Keratinocyte (primary cell): ENCODE results near the gene MED27. TPM values are rescaled to one million over a fixed set of nuclear protein-coding genes. Genes with fewer than 3 reads are reported as not detected.

ENCODE experiments used
- DNase-seq: peaks from one replicate; pipeline ENCODE4 v3.0.0-alpha.2; 2011; ENCODE audit warnings: low read depth, missing footprints, low spot score
- FAIRE-seq: peaks from 2 replicates; lab custom pipeline; 2011; peaks lifted over from hg19 to GRCh38; lab: Jason Lieb, UNC
- H2AFZ ChIP-seq: 2 replicates; pipeline ENCODE4 v1.6.0; 2012; ENCODE audit warnings: low read length, control low read depth, inconsistent platforms; ENCODE audit not compliant: control insufficient read depth
- H3K27ac ChIP-seq: 2 replicates; pipeline ENCODE4 v1.5.1; 2011; ENCODE audit warnings: low read length; ENCODE audit not compliant: control insufficient read depth, insufficient read depth
- H3K27me3 ChIP-seq: 3 replicates; pipeline ENCODE4 v1.6.0; 2011; ENCODE audit warnings: low read length; ENCODE audit not compliant: control insufficient read depth, insufficient read depth; ENCODE audit errors: extremely low read depth
- H3K36me3 ChIP-seq, 2 experiments: 2 replicates in 1 of 2; 3 replicates in 1 of 2; pipeline ENCODE4 v1.5.1; 2011; ENCODE audit warnings: low read length in 2 of 2, mild to moderate bottlenecking in 1 of 2; ENCODE audit not compliant: control insufficient read depth in 2 of 2, insufficient read depth in 2 of 2; ENCODE audit errors: extremely low read depth in 1 of 2
- H3K4me1 ChIP-seq: 3 replicates; pipeline ENCODE4 v1.5.1; 2011; ENCODE audit warnings: low read length; ENCODE audit not compliant: control insufficient read depth, insufficient read depth; ENCODE audit errors: extremely low read depth
- H3K4me2 ChIP-seq: 3 replicates; pipeline ENCODE4 v1.6.0; 2011; ENCODE audit warnings: low read depth, low read length; ENCODE audit not compliant: control insufficient read depth, insufficient read depth; ENCODE audit errors: extremely low read depth
- H3K4me3 ChIP-seq, 3 experiments: fragments of 200-600 bp in 1 of 3; sonication (generic) in 1 of 3; 2 replicates in 2 of 3; 3 replicates in 1 of 3; pipeline ENCODE4 v1.5.1; 2011 to 2016; ENCODE audit warnings: low read length in 3 of 3, mild to moderate bottlenecking in 3 of 3, control low read depth in 2 of 3, inconsistent platforms in 1 of 3, low read depth in 1 of 3, mixed read lengths in 1 of 3, mixed run types in 1 of 3, moderate library complexity in 1 of 3; ENCODE audit not compliant: control insufficient read depth in 2 of 3, insufficient read depth in 2 of 3; ENCODE audit errors: extremely low read depth in 1 of 3
- H3K79me2 ChIP-seq: 2 replicates; pipeline ENCODE4 v1.6.0; 2012; ENCODE audit warnings: low read length; ENCODE audit not compliant: control insufficient read depth, insufficient read depth
- H3K9ac ChIP-seq: 3 replicates; pipeline ENCODE4 v1.6.0; 2011; ENCODE audit warnings: low read length; ENCODE audit not compliant: control insufficient read depth, insufficient read depth; ENCODE audit errors: extremely low read depth
- H3K9me1 ChIP-seq: 3 replicates; pipeline ENCODE4 v1.6.0; 2011; ENCODE audit warnings: low read length; ENCODE audit not compliant: control insufficient read depth, insufficient read depth; ENCODE audit errors: extremely low read depth
- H3K9me3 ChIP-seq: 2 replicates; pipeline ENCODE4 v1.5.1; 2012; ENCODE audit warnings: low read depth, low read length; ENCODE audit not compliant: control insufficient read depth
- H4K20me1 ChIP-seq: 3 replicates; pipeline ENCODE4 v1.6.0; 2011; ENCODE audit warnings: low read length; ENCODE audit not compliant: control insufficient read depth, insufficient read depth; ENCODE audit errors: extremely low read depth
- EZH2 ChIP-seq: IDR thresholded peaks from one replicate; pipeline ENCODE4 v1.6.1; 2012; ENCODE audit warnings: inconsistent platforms, mild to moderate bottlenecking, low read length, moderate library complexity
- dilution Hi-C: fragments of 300-500 bp; cut with MboI; formaldehyde crosslinking; loops from one replicate; pipeline ENCODE4 v1.7.0; 2020; ENCODE audit warnings: low sequenced_read_pairs; ENCODE audit not compliant: extremely low pct_ligation_motif_present
- polyA plus RNA-seq, 5 experiments: library from polyadenylated mRNA; depleted of rRNA in 3 of 5; stranded (reverse) in 3 of 5; stranded (forward) in 1 of 5; unstranded in 1 of 5; fragments of >200 nt; gene quantifications; 1 replicate in 1 of 5; 2 replicates in 3 of 5; 3 replicates in 1 of 5; pipeline versions ENCODE4 v1.2.1 to v1.2.3, GENCODE V29; 2011 to 2012; ENCODE audit warnings: missing spikeins in 2 of 5, low read depth in 1 of 5, low replicate concordance in 1 of 5
- TF ChIP-seq, protein P1 (sequence below), 3 experiments: IDR thresholded peaks in 1 of 3; conservative IDR thresholded peaks in 1 of 3; optimal IDR thresholded peaks in 1 of 3; 2 replicates in 2 of 3; 3 replicates in 1 of 3; pipeline versions ENCODE3 to v1.5.1; 2011; ENCODE audit warnings: low read length in 3 of 3, mild to moderate bottlenecking in 3 of 3, moderate library complexity in 2 of 3, control low read depth in 1 of 3, inconsistent platforms in 1 of 3; ENCODE audit not compliant: insufficient read depth in 2 of 3; ENCODE audit errors: extremely low read depth in 1 of 3

The MED27 gene
- polyA plus RNA-seq, 1 donor (not counting 4 experiments of a cell fraction or from before 2014, with no cell fraction given) = 39.0 TPM

DNA sequence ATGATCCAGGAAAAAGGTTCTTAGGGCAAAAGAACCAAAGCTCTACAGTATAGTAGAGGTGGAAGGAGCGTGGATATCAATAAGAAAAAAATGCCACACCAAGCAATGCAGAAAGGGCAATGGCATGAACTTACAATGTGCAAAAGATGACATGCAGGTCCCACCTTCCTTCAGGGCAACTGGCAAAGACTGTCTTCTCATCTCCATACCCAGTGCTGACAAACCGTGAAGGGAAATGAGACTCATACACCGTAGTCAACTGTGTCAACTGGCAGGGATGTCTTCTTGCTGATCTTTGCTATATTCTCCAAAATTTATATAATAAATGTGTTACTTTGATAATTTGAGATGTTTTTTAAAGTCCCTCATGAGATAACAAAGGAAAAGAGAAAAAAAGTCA, 36.0 kb downstream of the MED27 start:
- Histone ChIP-seq H3K4me1 (peaks cover 20% of the 10 kb centered on the region), H3K79me2 (peaks cover 45% of the 10 kb centered on the region), H3K9ac (no peak overlapping the region), H3K4me2 (no peak overlapping the region), H3K4me3 (no peak overlapping the region), H3K9me1 (no peaks in the 10 kb centered on the region), H2AFZ (no peak overlapping the region), H4K20me1 (no peaks in the 10 kb centered on the region), H3K27ac (no peak overlapping the region), H3K9me3 (no peaks in the 10 kb centered on the region), H3K27me3 (no peaks in the 10 kb centered on the region), H3K36me3 (no peaks in the 10 kb centered on the region)
- no peak for TF ChIP-seq EZH2
- TF ChIP-seq, protein P1, sequence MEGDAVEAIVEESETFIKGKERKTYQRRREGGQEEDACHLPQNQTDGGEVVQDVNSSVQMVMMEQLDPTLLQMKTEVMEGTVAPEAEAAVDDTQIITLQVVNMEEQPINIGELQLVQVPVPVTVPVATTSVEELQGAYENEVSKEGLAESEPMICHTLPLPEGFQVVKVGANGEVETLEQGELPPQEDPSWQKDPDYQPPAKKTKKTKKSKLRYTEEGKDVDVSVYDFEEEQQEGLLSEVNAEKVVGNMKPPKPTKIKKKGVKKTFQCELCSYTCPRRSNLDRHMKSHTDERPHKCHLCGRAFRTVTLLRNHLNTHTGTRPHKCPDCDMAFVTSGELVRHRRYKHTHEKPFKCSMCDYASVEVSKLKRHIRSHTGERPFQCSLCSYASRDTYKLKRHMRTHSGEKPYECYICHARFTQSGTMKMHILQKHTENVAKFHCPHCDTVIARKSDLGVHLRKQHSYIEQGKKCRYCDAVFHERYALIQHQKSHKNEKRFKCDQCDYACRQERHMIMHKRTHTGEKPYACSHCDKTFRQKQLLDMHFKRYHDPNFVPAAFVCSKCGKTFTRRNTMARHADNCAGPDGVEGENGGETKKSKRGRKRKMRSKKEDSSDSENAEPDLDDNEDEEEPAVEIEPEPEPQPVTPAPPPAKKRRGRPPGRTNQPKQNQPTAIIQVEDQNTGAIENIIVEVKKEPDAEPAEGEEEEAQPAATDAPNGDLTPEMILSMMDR (optimal IDR thresholded peaks at IDR 0.05 in 1 of 3, IDR thresholded peaks at IDR 0.05 in 1 of 3, conservative IDR thresholded peaks at IDR 0.05 in 1 of 3; ENCODE audit: extremely low read depth in 1 of 3, insufficient read depth in 2 of 3, low read length in 3 of 3) = no peak
- FAIRE-seq = no peak
- dilution Hi-C loops = no loop called here
- DNase-seq = no peak

GRCh38 chr9:132042324-132042723, 37.3 kb downstream of the MED27 start:
- Histone ChIP-seq H3K9ac (no peak overlapping the region), H3K4me1 (peaks cover 20% of the 10 kb centered on the region), H3K9me1 (no peaks in the 10 kb centered on the region), H3K79me2 (peaks cover 44% of the 10 kb centered on the region), H3K36me3 (no peaks in the 10 kb centered on the region), H4K20me1 (no peaks in the 10 kb centered on the region), H3K9me3 (no peaks in the 10 kb centered on the region), H3K27ac (peak overlapping the region; percentile 15), H3K4me3 (no peak overlapping the region), H3K4me2 (peak overlapping the region; percentile 19), H3K27me3 (no peaks in the 10 kb centered on the region), H2AFZ (no peak overlapping the region)
- TF ChIP-seq, protein P1 (optimal IDR thresholded peaks at IDR 0.05 in 1 of 3, IDR thresholded peaks at IDR 0.05 in 1 of 3, conservative IDR thresholded peaks at IDR 0.05 in 1 of 3; ENCODE audit: extremely low read depth in 1 of 3, insufficient read depth in 2 of 3, low read length in 3 of 3) = no peak
- TF ChIP-seq EZH2 = no peak
- dilution Hi-C loops = no loop called here
- peak; percentile 96 for FAIRE-seq
- DNase-seq = peak; percentile 83
